GM18907 (cell line): Measurements from ENCODE around the gene ABL1.

Experiments used
- ATAC-seq: cut with Tn5 transposase; IDR thresholded peaks from one replicate; pipeline ENCODE4 v1.9.1; 2021; ENCODE audit warnings: mild to moderate bottlenecking, moderate library complexity; ENCODE audit not compliant: unreplicated experiment

The ABL1 gene

GRCh38 chr9:130887494-130888144 lies 52.6 kb downstream of the ABL1 start:
- no peak for ATAC-seq

- no peak for ATAC-seq
These were observed 53.3 kb downstream of the ABL1 start for GRCh38 chr9:130888146-130888885.

GRCh38 chr9:130890124-130890523 lies 55.1 kb downstream of the ABL1 start:
- no peak for ATAC-seq

GRCh38 chr9:130890870-130891687 lies 56.0 kb downstream of the ABL1 start:
- no peak for ATAC-seq

GRCh38 chr9:130891688-130892476 lies 56.8 kb downstream of the ABL1 start:
- no peak for ATAC-seq

GRCh38 chr9:130892477-130893304 lies 57.6 kb downstream of the ABL1 start:
- ATAC-seq = no peak

- ATAC-seq = no peak
These were observed 58.5 kb downstream of the ABL1 start for GRCh38 chr9:130893341-130894101.

GRCh38 chr9:130894546-130894945 lies 59.5 kb downstream of the ABL1 start:
- no peak for ATAC-seq

GRCh38 chr9:130895038-130895437 lies 60.0 kb downstream of the ABL1 start:
- ATAC-seq = no peak

GRCh38 chr9:130895481-130896232 lies 60.6 kb downstream of the ABL1 start:
- ATAC-seq = no peak

GRCh38 chr9:130896233-130897014 lies 61.4 kb downstream of the ABL1 start, which contains the start of gene QRFP:
Gene QRFP (minus strand): TSS chr9:130896812. CDS start chr9:130893838, 2,974 bp downstream.
- ATAC-seq = no peak

GRCh38 chr9:130897105-130897751 lies 62.2 kb downstream of the ABL1 start:
- ATAC-seq = no peak

- no peak for ATAC-seq
These were observed 62.9 kb downstream of the ABL1 start for GRCh38 chr9:130897848-130898551.

GRCh38 chr9:130898552-130898852 lies 63.4 kb downstream of the ABL1 start:
- no peak for ATAC-seq

- ATAC-seq = no peak
These were observed 64.1 kb downstream of the ABL1 start for GRCh38 chr9:130899051-130899748.
